Uterus (tissue), 2 donors: ENCODE data around the gene KLF18.

Source experiments
- CTCF ChIP-seq, 4 experiments: fragments of 200-600 bp in 2 of 4; fragments of 450-650 bp in 2 of 4; sonication (generic) in 2 of 4; IDR thresholded peaks; one replicate each; pipeline ENCODE4 v1.5.1; 2016 to 2019; ENCODE audit warnings: antibody characterized with exemption in 4 of 4, mild to moderate bottlenecking in 2 of 4, moderate library complexity in 1 of 4
- POLR2A ChIP-seq, 2 donors: fragments of 450-650 bp; IDR thresholded peaks; one replicate each; pipeline ENCODE4 v1.6.1; 2016; ENCODE audit warnings: antibody characterized with exemption in 2 of 2, mild to moderate bottlenecking in 1 of 2, moderate library complexity in 1 of 2

- TF ChIP-seq CTCF (IDR thresholded peaks at IDR 0.05) (no peak), POLR2A (IDR thresholded peaks at IDR 0.05) (no peak)
Measured at GRCh38 chr1:44090429-44091252, 50.8 kb downstream of the KLF18 start.
